NCI-H2196 treated with DMSO at 0.1 percent for 48 hours (cell line): ENCODE data around the gene PCYOX1L.

Experiments
- DNase-seq: peaks from one replicate; lab custom pipeline; 2025; ENCODE audit not compliant: unreplicated experiment; lab: John Stamatoyannopoulos, UW

PCYOX1L gene

GRCh38 chr5:149366169-149366729 lies 8.4 kb downstream of the PCYOX1L start:
- DNase-seq: no peak

GRCh38 chr5:149367249-149367971 lies 9.6 kb downstream of the PCYOX1L start:
- DNase-seq: peak; percentile 30

- DNase-seq: no peak
Observed at GRCh38 chr5:149367972-149368645, 10.3 kb downstream of the PCYOX1L start.

GRCh38 chr5:149370878-149371277 lies 13.0 kb downstream of the PCYOX1L start:
- DNase-seq: no peak

GRCh38 chr5:149371296-149371962 lies 13.6 kb downstream of the PCYOX1L start:
- DNase-seq: peak; percentile 54

GRCh38 chr5:149372076-149372795 lies 14.4 kb downstream of the PCYOX1L start:
- DNase-seq: no peak

- no peak for DNase-seq
Observed at GRCh38 chr5:149372932-149373331, 15.1 kb downstream of the PCYOX1L start.

- DNase-seq: no peak
Observed at GRCh38 chr5:149374303-149374702, 16.5 kb downstream of the PCYOX1L start.

- DNase-seq: no peak
Observed at GRCh38 chr5:149374801-149375200, 17.0 kb downstream of the PCYOX1L start.

GRCh38 chr5:149375434-149375833 lies 17.6 kb downstream of the PCYOX1L start:
- no peak for DNase-seq

GRCh38 chr5:149376104-149376503 lies 18.3 kb downstream of the PCYOX1L start:
- DNase-seq: no peak

GRCh38 chr5:149376711-149377447 lies 19.0 kb downstream of the PCYOX1L start:
- DNase-seq: no peak

- DNase-seq: no peak
Observed at GRCh38 chr5:149378241-149378820, 20.5 kb downstream of the PCYOX1L start.

- no peak for DNase-seq
Observed at GRCh38 chr5:149379177-149379761, 21.4 kb downstream of the PCYOX1L start, which contains the start of gene IL17B. Gene IL17B, minus strand, starts transcription at chr5:149379292. Its CDS starts 67 bp downstream, at chr5:149379225.

- DNase-seq: no peak
Observed at GRCh38 chr5:149379818-149380374, 22.1 kb downstream of the PCYOX1L start.

- no peak for DNase-seq
Observed at GRCh38 chr5:149380466-149381121, 22.7 kb downstream of the PCYOX1L start.

GRCh38 chr5:149381261-149381985 lies 23.6 kb downstream of the PCYOX1L start:
- no peak for DNase-seq

- peak; percentile 20 for DNase-seq
Observed at GRCh38 chr5:149381986-149382338, 24.1 kb downstream of the PCYOX1L start.
